ENCODE measurements around the gene ZDHHC5.

- TF ChIP-seq CTCF (IDR thresholded peaks at IDR 0.05) (no peak), EZH2 (IDR thresholded peaks at IDR 0.05) (peak; percentile 18), EZH2phosphoT487 (IDR thresholded peaks at IDR 0.05) (no peak)
Observed at GRCh38 chr11:57712256-57713150, 44.6 kb downstream of the ZDHHC5 start, which contains the start of gene TMX2.
